C4-2B (cell line): ENCODE data around the gene KISS1R.

Experiments
- ZFX ChIP-seq: fragments of 450-650 bp; IDR thresholded peaks from 2 replicates; pipeline ENCODE4 v1.6.1; 2017
- TF ChIP-seq, protein P1 (sequence below): fragments of 450-650 bp; conservative IDR thresholded peaks from 2 replicates; pipeline ENCODE4 v1.5.1; 2017; ENCODE audit warnings: mild to moderate bottlenecking

DNA sequence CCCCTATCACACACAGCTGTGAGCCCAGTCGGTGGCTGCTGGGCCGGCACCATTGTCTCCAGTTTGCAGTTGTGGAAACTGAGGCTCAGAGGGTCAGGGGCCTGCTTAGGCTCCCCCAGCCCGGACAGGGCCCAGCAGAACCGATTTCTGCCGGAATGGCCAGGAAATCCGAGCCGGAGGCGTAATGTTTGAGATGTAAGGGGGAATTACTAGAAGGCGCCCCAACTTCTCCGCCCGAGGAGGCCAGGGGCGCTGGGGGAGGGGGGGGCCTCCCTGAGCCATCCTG is 962 bp downstream of the KISS1R start:
- TF ChIP-seq, protein P1, sequence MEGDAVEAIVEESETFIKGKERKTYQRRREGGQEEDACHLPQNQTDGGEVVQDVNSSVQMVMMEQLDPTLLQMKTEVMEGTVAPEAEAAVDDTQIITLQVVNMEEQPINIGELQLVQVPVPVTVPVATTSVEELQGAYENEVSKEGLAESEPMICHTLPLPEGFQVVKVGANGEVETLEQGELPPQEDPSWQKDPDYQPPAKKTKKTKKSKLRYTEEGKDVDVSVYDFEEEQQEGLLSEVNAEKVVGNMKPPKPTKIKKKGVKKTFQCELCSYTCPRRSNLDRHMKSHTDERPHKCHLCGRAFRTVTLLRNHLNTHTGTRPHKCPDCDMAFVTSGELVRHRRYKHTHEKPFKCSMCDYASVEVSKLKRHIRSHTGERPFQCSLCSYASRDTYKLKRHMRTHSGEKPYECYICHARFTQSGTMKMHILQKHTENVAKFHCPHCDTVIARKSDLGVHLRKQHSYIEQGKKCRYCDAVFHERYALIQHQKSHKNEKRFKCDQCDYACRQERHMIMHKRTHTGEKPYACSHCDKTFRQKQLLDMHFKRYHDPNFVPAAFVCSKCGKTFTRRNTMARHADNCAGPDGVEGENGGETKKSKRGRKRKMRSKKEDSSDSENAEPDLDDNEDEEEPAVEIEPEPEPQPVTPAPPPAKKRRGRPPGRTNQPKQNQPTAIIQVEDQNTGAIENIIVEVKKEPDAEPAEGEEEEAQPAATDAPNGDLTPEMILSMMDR, result no peak
- no peak for TF ChIP-seq ZFX
